ENCODE measurements around the gene ABCA2. TPM values are rescaled to one million over a fixed set of nuclear protein-coding genes. Genes with fewer than 3 reads are reported as not detected.

Gene ABCA2
- total and polyA plus RNA-seq, 3 donors from 2014 or later: 33.6 to 65.5 (median 56.0) TPM

- no peak overlapping the region for H3K27ac ChIP-seq
- H3K4me1 ChIP-seq: peaks cover 10% of the 10 kb centered on the region
- DNase-seq: no peak
- H3K9me3 ChIP-seq: no peaks in the 10 kb centered on the region
- 71% methylated on average over 16 of the region's 16 CpGs; no CpG with 5 or more reads in 1 of the 2 donors for WGBS, 2 donors
- no peak overlapping the region for H3K4me3 ChIP-seq
- no peaks in the 10 kb centered on the region for H3K36me3 ChIP-seq (ENCODE audit: low read depth, missing control alignments)
- H3K27me3 ChIP-seq: no peaks in the 10 kb centered on the region
- intact Hi-C loops (cut with DNase I; ENCODE audit: low total_unique reads): no loop called here
- TF ChIP-seq CTCF (IDR thresholded peaks at IDR 0.05): no peak
- no peak for TF ChIP-seq POLR2A (IDR thresholded peaks at IDR 0.05)
These were observed 13.1 kb upstream of the ABCA2 start for GRCh38 chr9:137041124-137041523.

GRCh38 chr9:137040568-137040967 lies 12.5 kb upstream of the ABCA2 start:
- DNase-seq: no peak
- Histone ChIP-seq H3K9me3 (no peaks in the 10 kb centered on the region), H3K36me3 (ENCODE audit: low read depth, missing control alignments) (no peaks in the 10 kb centered on the region), H3K4me3 (no peak overlapping the region), H3K4me1 (peaks cover 10% of the 10 kb centered on the region), H3K27me3 (no peaks in the 10 kb centered on the region), H3K27ac (no peak overlapping the region)
- intact Hi-C loops (cut with DNase I; ENCODE audit: low total_unique reads): no loop called here
- 86% methylated on average over 23 of the region's 23 CpGs; no CpG with 5 or more reads in 1 of the 2 donors for WGBS, 2 donors
- TF ChIP-seq CTCF (IDR thresholded peaks at IDR 0.05): no peak

GRCh38 chr9:137039611-137040366 lies 11.8 kb upstream of the ABCA2 start:
- TF ChIP-seq CTCF (IDR thresholded peaks at IDR 0.05): no peak
- TF ChIP-seq POLR2A (IDR thresholded peaks at IDR 0.05): no peak
- H3K27me3 ChIP-seq: no peaks in the 10 kb centered on the region
- intact Hi-C loops (cut with DNase I; ENCODE audit: low total_unique reads): loop anchor here (10.0 kb wide), 1 partner anchor 205 kb away; no protein-coding TSS in a partner anchor
- peaks cover 14% of the 10 kb centered on the region for H3K4me1 ChIP-seq
- no peak overlapping the region for H3K27ac ChIP-seq
- no peak for DNase-seq
- no peaks in the 10 kb centered on the region for H3K36me3 ChIP-seq (ENCODE audit: low read depth, missing control alignments)
- H3K4me3 ChIP-seq: no peak overlapping the region
- no peaks in the 10 kb centered on the region for H3K9me3 ChIP-seq
- 80 to 90% methylated on average over 4 to 32 of the region's 32 CpGs for WGBS, 2 donors

GRCh38 chr9:137038916-137039315 lies 10.9 kb upstream of the ABCA2 start:
- Histone ChIP-seq H3K4me3 (no peak overlapping the region), H3K36me3 (ENCODE audit: low read depth, missing control alignments) (no peaks in the 10 kb centered on the region), H3K9me3 (no peaks in the 10 kb centered on the region), H3K27me3 (no peaks in the 10 kb centered on the region), H3K4me1 (peaks cover 11% of the 10 kb centered on the region), H3K27ac (no peak overlapping the region)
- TF ChIP-seq CTCF (IDR thresholded peaks at IDR 0.05) (no peak), POLR2A (IDR thresholded peaks at IDR 0.05) (no peak)
- 91 to 97% methylated on average over 7 to 9 of the region's 9 CpGs for WGBS, 2 donors
- intact Hi-C loops (cut with DNase I; ENCODE audit: low total_unique reads): loop anchor here (10.0 kb wide), 1 partner anchor 204 kb away; no protein-coding TSS in a partner anchor
- no peak for DNase-seq

GRCh38 chr9:137037483-137037882 lies 9.4 kb upstream of the ABCA2 start:
- no peak overlapping the region for H3K4me3 ChIP-seq
- no peaks in the 10 kb centered on the region for H3K9me3 ChIP-seq
- DNase-seq: no peak
- H3K27ac ChIP-seq: no peak overlapping the region
- intact Hi-C loops (cut with DNase I; ENCODE audit: low total_unique reads): loop anchor here (10.0 kb wide), 1 partner anchor 203 kb away; no protein-coding TSS in a partner anchor
- no peaks in the 10 kb centered on the region for H3K27me3 ChIP-seq
- no peaks in the 10 kb centered on the region for H3K36me3 ChIP-seq (ENCODE audit: low read depth, missing control alignments)
- 84 to 92% methylated on average over 10 of the region's 10 CpGs for WGBS, 2 donors
- TF ChIP-seq CTCF (IDR thresholded peaks at IDR 0.05): no peak
- no peak for TF ChIP-seq POLR2A (IDR thresholded peaks at IDR 0.05)
- peaks cover 11% of the 10 kb centered on the region for H3K4me1 ChIP-seq
